ENCODE data around the gene POLR2M. TPM values are rescaled to one million over a fixed set of nuclear protein-coding genes. Genes with fewer than 3 reads are reported as not detected.

The POLR2M gene
- total and polyA plus RNA-seq, 3 experiments from 2014 or later = 51.2 to 72.3 (median 57.9) TPM

GRCh38 chr15:57735431-57735830 is 28.9 kb downstream of the POLR2M start:
- no peaks in the 10 kb centered on the region for H3K36me3 ChIP-seq (ENCODE audit: insufficient read depth, low read length)
- H3K9me3 ChIP-seq (ENCODE audit: low read length) = no peaks in the 10 kb centered on the region
- POLR2A ChIA-PET = no interaction called here
- H3K27ac Mint-ChIP-seq = no peak overlapping the region
- H3K27me3 Mint-ChIP-seq = no peaks in the 10 kb centered on the region
- no peaks in the 10 kb centered on the region for H3K9me3 Mint-ChIP-seq
- H3K4me1 ChIP-seq (ENCODE audit: insufficient read depth, low read length) = peaks cover 7% of the 10 kb centered on the region
- H3K27ac ChIP-seq (ENCODE audit: low read depth, low read length) = no peak overlapping the region
- peaks cover 5% of the 10 kb centered on the region in 3 donors for H3K4me1 Mint-ChIP-seq
- H3K4me3 Mint-ChIP-seq = no peak overlapping the region
- H3K27me3 ChIP-seq (ENCODE audit: insufficient read depth, low read length, poor library complexity, severe bottlenecking) = no peaks in the 10 kb centered on the region
- peaks cover 0 to 6% (median 1%) of the 10 kb centered on the region in 3 donors for H3K36me3 Mint-ChIP-seq
- no peak overlapping the region for H3K4me3 ChIP-seq (ENCODE audit: low read length)
- no peak for DNase-seq
- CTCF ChIA-PET = no interaction called here

DNA sequence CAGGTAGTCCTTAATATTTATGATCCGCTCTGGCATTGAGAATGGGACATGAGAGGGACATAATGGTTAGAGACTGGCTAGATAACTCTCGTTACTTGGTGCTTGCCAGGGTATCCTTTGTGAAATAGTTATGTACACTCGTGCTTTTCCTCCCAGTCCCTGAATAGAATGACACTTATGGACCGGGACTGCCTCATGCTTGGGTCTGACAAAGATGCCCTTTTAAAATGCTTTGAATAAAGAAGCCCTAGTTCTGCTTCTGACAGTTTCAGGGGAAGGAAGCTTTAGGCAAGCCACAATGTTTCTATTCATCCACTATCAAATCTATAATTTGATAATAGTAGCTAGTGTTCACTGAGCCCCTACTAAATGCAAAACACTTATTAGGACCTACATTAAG is 29.4 kb downstream of the POLR2M start:
- Mint-ChIP-seq H3K36me3 (peaks cover 0 to 6% (median 1%) of the 10 kb centered on the region in 3 donors), H3K4me3 (no peak overlapping the region), H3K27me3 (no peaks in the 10 kb centered on the region), H3K9me3 (no peaks in the 10 kb centered on the region), H3K4me1 (peaks cover 5% of the 10 kb centered on the region in 3 donors), H3K27ac (no peak overlapping the region)
- no peaks in the 10 kb centered on the region for H3K27me3 ChIP-seq (ENCODE audit: insufficient read depth, low read length, poor library complexity, severe bottlenecking)
- H3K9me3 ChIP-seq (ENCODE audit: low read length) = no peaks in the 10 kb centered on the region
- no peak for DNase-seq
- POLR2A ChIA-PET = no interaction called here
- no peak overlapping the region for H3K4me3 ChIP-seq (ENCODE audit: low read length)
- no peaks in the 10 kb centered on the region for H3K36me3 ChIP-seq (ENCODE audit: insufficient read depth, low read length)
- no peak overlapping the region for H3K27ac ChIP-seq (ENCODE audit: low read depth, low read length)
- peaks cover 7% of the 10 kb centered on the region for H3K4me1 ChIP-seq (ENCODE audit: insufficient read depth, low read length)
- CTCF ChIA-PET = no interaction called here

DNA sequence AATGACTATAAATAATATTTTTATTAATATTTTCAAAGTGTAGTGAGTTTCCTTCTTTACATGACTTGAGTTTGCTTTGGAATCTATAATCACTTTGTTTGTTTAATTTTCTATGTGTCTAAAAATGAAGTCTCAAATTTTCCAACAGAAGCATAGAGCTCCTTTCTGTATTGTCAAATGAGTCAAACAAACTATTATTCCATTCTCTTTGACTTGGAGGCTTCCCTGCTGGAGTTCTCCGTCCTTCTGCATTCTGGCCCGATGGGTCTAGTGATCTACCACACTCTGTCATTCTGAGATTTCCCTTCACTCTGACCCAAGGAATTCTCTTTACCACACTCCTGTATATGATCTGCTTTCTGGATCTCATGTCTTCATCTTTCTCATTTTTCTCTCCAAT is 30.1 kb downstream of the POLR2M start:
- H3K27me3 Mint-ChIP-seq = no peaks in the 10 kb centered on the region
- ChIA-PET CTCF (no interaction called here), POLR2A (no interaction called here)

GRCh38 chr15:57738734-57739237 is 32.3 kb downstream of the POLR2M start:
- DNase-seq = no peak
- Histone ChIP-seq H3K9me3 (ENCODE audit: low read length) (no peaks in the 10 kb centered on the region), H3K4me3 (ENCODE audit: low read length) (no peak overlapping the region), H3K36me3 (ENCODE audit: insufficient read depth, low read length) (no peaks in the 10 kb centered on the region), H3K27ac (ENCODE audit: low read depth, low read length) (no peak overlapping the region), H3K27me3 (ENCODE audit: insufficient read depth, low read length, poor library complexity, severe bottlenecking) (no peaks in the 10 kb centered on the region), H3K4me1 (ENCODE audit: insufficient read depth, low read length) (peaks cover 7% of the 10 kb centered on the region)
- Mint-ChIP-seq H3K27me3 (no peaks in the 10 kb centered on the region), H3K36me3 (peaks cover 0 to 6% (median 5%) of the 10 kb centered on the region in 3 donors), H3K9me3 (no peaks in the 10 kb centered on the region), H3K27ac (no peak overlapping the region), H3K4me3 (no peak overlapping the region), H3K4me1 (no peaks in the 10 kb centered on the region)
- ChIA-PET CTCF (no interaction called here), POLR2A (no interaction called here)

More for the DNA sequence above, 30.1 kb downstream of the POLR2M start:
- no peaks in the 10 kb centered on the region for H3K36me3 ChIP-seq (ENCODE audit: insufficient read depth, low read length)
- peaks cover 5% of the 10 kb centered on the region in 3 donors for H3K4me1 Mint-ChIP-seq
- no peak overlapping the region for H3K4me3 ChIP-seq (ENCODE audit: low read length)
- H3K4me1 ChIP-seq (ENCODE audit: insufficient read depth, low read length) = peaks cover 7% of the 10 kb centered on the region
- no peaks in the 10 kb centered on the region for H3K27me3 ChIP-seq (ENCODE audit: insufficient read depth, low read length, poor library complexity, severe bottlenecking)
- no peak overlapping the region for H3K27ac Mint-ChIP-seq
- no peaks in the 10 kb centered on the region for H3K9me3 Mint-ChIP-seq
- H3K4me3 Mint-ChIP-seq = no peak overlapping the region
- H3K36me3 Mint-ChIP-seq = peaks cover 0 to 6% (median 1%) of the 10 kb centered on the region in 3 donors
- no peak for DNase-seq
- no peaks in the 10 kb centered on the region for H3K9me3 ChIP-seq (ENCODE audit: low read length)
- no peak overlapping the region for H3K27ac ChIP-seq (ENCODE audit: low read depth, low read length)

DNA sequence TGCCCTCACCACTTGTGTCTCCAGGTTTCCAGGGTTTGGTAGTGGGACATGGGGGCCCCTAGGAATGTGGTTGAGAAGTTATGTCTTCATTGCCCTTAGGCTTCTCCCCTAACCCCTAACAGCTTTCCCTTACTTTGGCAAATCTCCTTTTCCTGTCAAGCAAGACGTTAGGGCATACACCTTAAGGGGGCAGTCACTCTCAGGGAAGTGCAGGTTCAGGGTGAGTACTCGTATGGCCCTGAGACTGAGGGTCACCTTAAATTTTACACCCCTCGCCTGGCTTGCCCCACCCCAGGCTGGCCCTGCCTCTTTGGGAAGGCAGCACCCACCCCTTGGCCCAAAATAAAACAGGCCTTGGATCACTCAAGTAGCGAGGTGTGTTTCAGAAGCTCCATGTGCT is 33.5 kb downstream of the POLR2M start:
- Histone ChIP-seq H3K27me3 (ENCODE audit: insufficient read depth, low read length, poor library complexity, severe bottlenecking) (no peaks in the 10 kb centered on the region), H3K36me3 (ENCODE audit: insufficient read depth, low read length) (no peaks in the 10 kb centered on the region), H3K27ac (ENCODE audit: low read depth, low read length) (no peak overlapping the region), H3K4me1 (ENCODE audit: insufficient read depth, low read length) (peaks cover 7% of the 10 kb centered on the region), H3K4me3 (ENCODE audit: low read length) (no peak overlapping the region), H3K9me3 (ENCODE audit: low read length) (no peaks in the 10 kb centered on the region)
- no peaks in the 10 kb centered on the region for H3K9me3 Mint-ChIP-seq
- no peaks in the 10 kb centered on the region for H3K27me3 Mint-ChIP-seq
- H3K4me1 Mint-ChIP-seq = no peaks in the 10 kb centered on the region
- ChIA-PET POLR2A (no interaction called here), CTCF (no interaction called here)
- H3K36me3 Mint-ChIP-seq = peaks cover 0 to 7% (median 6%) of the 10 kb centered on the region in 3 donors
- H3K4me3 Mint-ChIP-seq = no peak overlapping the region
- no peak overlapping the region for H3K27ac Mint-ChIP-seq
- DNase-seq = no peak

DNA sequence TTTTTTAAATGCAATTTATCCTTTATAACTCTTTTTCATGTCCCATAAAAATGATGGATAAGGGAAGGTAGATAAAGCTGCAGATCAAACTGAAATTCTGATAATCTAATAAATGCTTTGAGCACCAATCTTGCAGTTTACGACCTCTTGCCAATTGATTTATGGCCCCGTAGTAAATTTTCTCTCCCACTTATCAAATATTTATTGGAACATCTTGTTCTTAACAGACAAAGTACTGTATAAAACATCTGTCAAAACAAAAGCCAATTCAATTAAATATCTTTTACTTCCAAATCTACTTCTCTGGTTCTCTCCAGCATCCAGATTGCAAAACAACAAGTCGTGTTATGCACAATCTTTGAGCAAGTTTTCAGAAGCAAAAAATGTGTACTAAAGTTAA is 34.6 kb downstream of the POLR2M start:
- Mint-ChIP-seq H3K4me3 (no peak overlapping the region), H3K36me3 (peaks cover 0 to 10% (median 6%) of the 10 kb centered on the region in 3 donors), H3K4me1 (no peaks in the 10 kb centered on the region), H3K27me3 (no peaks in the 10 kb centered on the region), H3K27ac (no peak overlapping the region), H3K9me3 (no peaks in the 10 kb centered on the region)
- CTCF ChIA-PET = interaction anchor here (1.6 kb wide), 1 partner anchor 9 kb away, joined by 6 read pairs; no protein-coding TSS in a partner anchor
- no peak overlapping the region for H3K27ac ChIP-seq (ENCODE audit: low read depth, low read length)
- H3K4me3 ChIP-seq (ENCODE audit: low read length) = no peak overlapping the region
- peaks cover 7% of the 10 kb centered on the region for H3K4me1 ChIP-seq (ENCODE audit: insufficient read depth, low read length)
- no peaks in the 10 kb centered on the region for H3K27me3 ChIP-seq (ENCODE audit: insufficient read depth, low read length, poor library complexity, severe bottlenecking)
- DNase-seq = no peak
- POLR2A ChIA-PET = no interaction called here
- no peaks in the 10 kb centered on the region for H3K9me3 ChIP-seq (ENCODE audit: low read length)
- no peaks in the 10 kb centered on the region for H3K36me3 ChIP-seq (ENCODE audit: insufficient read depth, low read length)

DNA sequence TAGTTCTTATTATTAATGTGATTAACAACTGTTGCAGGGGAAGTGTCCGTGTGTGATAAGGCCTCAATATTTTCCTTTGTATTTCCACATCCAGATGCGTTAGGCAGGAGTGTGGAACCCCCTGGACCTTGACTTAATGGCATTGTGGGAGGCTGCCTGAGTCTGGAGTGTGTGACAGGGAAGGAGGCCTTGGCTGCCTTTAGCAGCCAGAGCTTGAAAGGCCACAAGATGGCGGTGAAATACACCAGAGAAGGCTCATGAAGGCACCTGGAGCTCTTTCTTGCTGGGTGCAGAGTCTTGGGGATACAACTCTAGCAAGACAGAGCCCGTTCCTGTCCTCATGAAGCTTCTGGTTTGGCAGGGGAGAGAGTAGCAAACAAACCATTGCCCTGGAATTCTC is 36.9 kb downstream of the POLR2M start:
- Mint-ChIP-seq H3K9me3 (no peaks in the 10 kb centered on the region), H3K36me3 (peaks cover 0 to 9% (median 0%) of the 10 kb centered on the region in 3 donors), H3K27me3 (peaks cover 0 to 3% of the 10 kb centered on the region in 2 donors), H3K4me1 (peaks cover 0 to 4% (median 0%) of the 10 kb centered on the region in 3 donors), H3K27ac (no peak overlapping the region), H3K4me3 (no peak overlapping the region)
- DNase-seq = no peak
- Histone ChIP-seq H3K27me3 (ENCODE audit: insufficient read depth, low read length, poor library complexity, severe bottlenecking) (no peaks in the 10 kb centered on the region), H3K4me3 (ENCODE audit: low read length) (no peak overlapping the region), H3K9me3 (ENCODE audit: low read length) (no peaks in the 10 kb centered on the region), H3K4me1 (ENCODE audit: insufficient read depth, low read length) (no peaks in the 10 kb centered on the region), H3K27ac (ENCODE audit: low read depth, low read length) (no peak overlapping the region), H3K36me3 (ENCODE audit: insufficient read depth, low read length) (no peaks in the 10 kb centered on the region)
- ChIA-PET CTCF (interaction anchor here (1.3 kb wide), 1 partner anchor 118 kb away, joined by 4 read pairs; no protein-coding TSS in a partner anchor), POLR2A (no interaction called here)

GRCh38 chr15:57746786-57747185 is 40.3 kb downstream of the POLR2M start:
- H3K27ac Mint-ChIP-seq = no peak overlapping the region

More at GRCh38 chr15:57746786-57747185, 40.3 kb downstream of the POLR2M start:
- Histone ChIP-seq H3K27me3 (ENCODE audit: insufficient read depth, low read length, poor library complexity, severe bottlenecking) (no peaks in the 10 kb centered on the region), H3K27ac (ENCODE audit: low read depth, low read length) (no peak overlapping the region), H3K4me3 (ENCODE audit: low read length) (no peak overlapping the region), H3K4me1 (ENCODE audit: insufficient read depth, low read length) (no peaks in the 10 kb centered on the region), H3K9me3 (ENCODE audit: low read length) (no peaks in the 10 kb centered on the region), H3K36me3 (ENCODE audit: insufficient read depth, low read length) (no peaks in the 10 kb centered on the region)
- DNase-seq = no peak
- ChIA-PET CTCF (no interaction called here), POLR2A (no interaction called here)
- Mint-ChIP-seq H3K4me1 (peaks cover 0 to 4% (median 0%) of the 10 kb centered on the region in 3 donors), H3K9me3 (no peaks in the 10 kb centered on the region), H3K36me3 (peaks cover 0 to 9% (median 0%) of the 10 kb centered on the region in 3 donors), H3K27me3 (peaks cover 0 to 9% of the 10 kb centered on the region in 2 donors), H3K4me3 (peak overlapping the region in 2 of 7 donors; percentile 10 to 19)

All from CD8-positive, alpha-beta memory T cell (primary cell).